NCI-H1694 (cell line): ENCODE results near the gene FAR1.

ENCODE experiments used
- DNase-seq: peaks from one replicate; lab custom pipeline; 2025; lab: John Stamatoyannopoulos, UW

The FAR1 gene

DNA sequence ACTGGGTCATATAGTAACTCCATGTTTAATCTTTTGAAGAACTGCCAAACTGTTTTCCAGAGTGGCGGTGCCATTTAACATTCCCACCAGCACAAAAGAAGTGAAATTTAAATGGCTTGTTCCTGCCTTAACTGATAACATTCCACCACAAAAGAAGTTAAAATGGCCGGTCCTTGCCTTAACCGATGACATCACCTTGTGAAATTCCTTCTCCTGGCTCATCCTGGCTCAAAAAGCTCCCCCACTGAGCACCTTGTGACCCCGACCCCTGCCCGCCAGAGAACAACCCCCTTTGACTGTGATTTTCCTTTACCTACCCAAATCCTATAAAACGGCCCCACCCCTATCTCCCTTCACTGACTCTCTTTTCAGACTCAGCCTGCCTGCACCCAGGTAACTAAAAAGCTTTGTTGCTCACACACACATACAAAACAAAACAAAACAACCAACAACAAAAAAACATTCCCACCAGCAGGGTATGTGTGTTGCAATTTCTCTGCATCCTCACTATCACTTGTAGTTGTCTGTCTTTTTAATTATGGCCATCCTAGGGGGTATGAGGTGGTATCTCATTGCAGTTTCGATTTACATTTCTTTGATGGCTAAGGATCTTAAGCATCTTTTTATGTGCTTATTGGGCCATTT, 109.0 kb downstream of the FAR1 start:
- DNase-seq = no peak

DNA sequence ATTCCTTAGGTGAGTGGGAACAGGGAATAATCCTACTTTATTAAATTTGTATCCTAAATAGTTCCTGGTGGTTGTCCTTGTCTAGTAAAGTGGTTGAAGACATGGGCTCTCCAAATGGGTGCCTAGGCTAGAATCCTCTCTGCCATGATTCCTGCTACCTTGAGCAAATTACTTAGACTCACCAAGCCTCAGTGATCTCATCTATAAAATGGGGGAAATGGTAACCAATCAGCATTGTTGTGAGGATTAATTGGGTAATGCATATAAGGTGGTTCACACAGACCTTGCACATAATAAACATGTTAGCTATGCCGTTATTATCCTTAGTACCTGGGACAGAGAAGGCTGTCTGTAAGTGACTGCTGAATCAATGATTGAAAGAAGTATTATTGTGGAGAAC, 109.9 kb downstream of the FAR1 start:
- no peak for DNase-seq

GRCh38 chr11:13781153-13781552, 112.7 kb downstream of the FAR1 start:
- DNase-seq = no peak
